MCF 10A (cell line): ENCODE results near the gene C5orf46. TPM values are rescaled to one million over a fixed set of nuclear protein-coding genes. Genes with fewer than 3 reads are reported as not detected.

Source experiments
- BruUV-seq: library from RNA; stranded (reverse); fragments of 400-500 nt; replicated peaks from 2 replicates; lab custom pipeline; 2021; lab: Mats Ljungman, UMichigan
- CTCF ChIA-PET: fragments of 300-600 bp; sonication (Branson Sonifier 250); formaldehyde crosslinking; extraction: SDS; loops from one replicate; lab custom pipeline; 2021; ENCODE audit warnings: antibody characterized with exemption, inconsistent platforms; lab: Yijun Ruan, JAX
- POLR2A ChIA-PET: fragments of 300-600, 350-650 bp; sonication (Branson Sonifier 250); formaldehyde crosslinking; extraction: SDS; loops from one replicate; lab custom pipeline; 2020; ENCODE audit warnings: antibody characterized with exemption, inconsistent platforms; lab: Yijun Ruan, JAX
- DNase-seq: peaks from one replicate; pipeline ENCODE4 v3.0.0-alpha.2; 2018; ENCODE audit not compliant: unreplicated experiment
- H3K27ac Mint-ChIP-seq: one replicate; pipeline ENCODE4 v1.8.0; 2022; ENCODE audit warnings: mild to moderate bottlenecking, low read depth, mixed read lengths; ENCODE audit not compliant: unreplicated experiment
- H3K27me3 Mint-ChIP-seq: one replicate; pipeline ENCODE4 v1.8.0; 2022; ENCODE audit warnings: mixed read lengths; ENCODE audit not compliant: insufficient read depth, unreplicated experiment
- H3K36me3 Mint-ChIP-seq: one replicate; pipeline ENCODE4 v1.8.0; 2022; ENCODE audit warnings: mild to moderate bottlenecking, moderate library complexity, mixed read lengths; ENCODE audit not compliant: insufficient read depth, unreplicated experiment
- H3K4me1 Mint-ChIP-seq: one replicate; pipeline ENCODE4 v1.8.0; 2022; ENCODE audit warnings: mixed read lengths; ENCODE audit not compliant: insufficient read depth, unreplicated experiment
- H3K4me3 Mint-ChIP-seq: one replicate; pipeline ENCODE4 v1.8.0; 2022; ENCODE audit warnings: mild to moderate bottlenecking, moderate library complexity, mixed read lengths; ENCODE audit not compliant: unreplicated experiment
- H3K9me3 Mint-ChIP-seq: one replicate; pipeline ENCODE4 v1.8.0; 2022; ENCODE audit warnings: mixed read lengths; ENCODE audit not compliant: unreplicated experiment
- intact Hi-C: fragments of 100-400 bp; cut with micrococcal nuclease; formaldehyde crosslinking; loops from 2 replicates; pipeline ENCODE4 v1.14.1; 2022
- total RNA-seq: library from RNA; stranded (reverse); gene quantifications from 2 replicates; pipeline ENCODE4 v1.2.3, GENCODE V29; 2022
- TF ChIP-seq, protein P1 (sequence below): fragments of 200-600 bp; IDR thresholded peaks from one replicate; pipeline ENCODE4 v1.8.0; 2022; ENCODE audit warnings: antibody characterized with exemption, mild to moderate bottlenecking; ENCODE audit not compliant: unreplicated experiment

C5orf46 gene
- total RNA-seq, 1 experiment from 2014 or later, result 5.7 TPM

DNA sequence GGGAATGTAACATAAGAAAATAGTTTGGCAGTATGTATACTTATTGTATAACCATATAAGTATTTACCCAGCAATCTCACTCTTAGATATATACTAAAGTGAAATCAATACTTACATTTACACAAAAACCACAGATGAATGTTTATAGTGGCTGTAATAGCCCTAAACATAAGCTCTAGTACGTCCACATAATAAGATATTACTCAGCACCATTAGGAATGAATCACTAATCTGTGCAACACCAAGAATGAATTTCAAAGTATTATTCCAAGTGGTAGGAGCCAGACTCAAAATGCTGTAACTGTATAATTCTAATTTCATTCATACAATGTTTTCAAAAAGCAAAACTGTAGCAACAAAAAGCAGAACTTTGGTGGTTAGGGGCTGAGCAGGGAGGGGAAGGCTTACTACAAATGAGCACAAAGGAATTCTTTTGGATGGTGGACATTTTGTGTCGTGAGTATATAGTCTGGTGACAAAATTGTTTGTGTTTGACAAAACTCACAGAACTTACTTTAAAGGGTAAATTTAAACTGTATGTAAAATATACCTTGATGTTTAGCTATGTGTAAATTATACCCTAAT, 11.9 kb upstream of the C5orf46 start:
- Mint-ChIP-seq H3K36me3 (no peaks in the 10 kb centered on the region), H3K27me3 (no peaks in the 10 kb centered on the region), H3K4me1 (peaks cover 37% of the 10 kb centered on the region), H3K4me3 (no peak overlapping the region), H3K27ac (peak overlapping the region; percentile 56), H3K9me3 (no peaks in the 10 kb centered on the region)
- POLR2A ChIA-PET, result interaction anchor here (0.9 to 2.4 kb wide), 7 partner anchors 8 to 31 kb away, joined by 3 to 10 read pairs (median 5); partner anchors contain the start of gene C5orf46
- DNase-seq, result peak; percentile 39
- TF ChIP-seq, protein P1, sequence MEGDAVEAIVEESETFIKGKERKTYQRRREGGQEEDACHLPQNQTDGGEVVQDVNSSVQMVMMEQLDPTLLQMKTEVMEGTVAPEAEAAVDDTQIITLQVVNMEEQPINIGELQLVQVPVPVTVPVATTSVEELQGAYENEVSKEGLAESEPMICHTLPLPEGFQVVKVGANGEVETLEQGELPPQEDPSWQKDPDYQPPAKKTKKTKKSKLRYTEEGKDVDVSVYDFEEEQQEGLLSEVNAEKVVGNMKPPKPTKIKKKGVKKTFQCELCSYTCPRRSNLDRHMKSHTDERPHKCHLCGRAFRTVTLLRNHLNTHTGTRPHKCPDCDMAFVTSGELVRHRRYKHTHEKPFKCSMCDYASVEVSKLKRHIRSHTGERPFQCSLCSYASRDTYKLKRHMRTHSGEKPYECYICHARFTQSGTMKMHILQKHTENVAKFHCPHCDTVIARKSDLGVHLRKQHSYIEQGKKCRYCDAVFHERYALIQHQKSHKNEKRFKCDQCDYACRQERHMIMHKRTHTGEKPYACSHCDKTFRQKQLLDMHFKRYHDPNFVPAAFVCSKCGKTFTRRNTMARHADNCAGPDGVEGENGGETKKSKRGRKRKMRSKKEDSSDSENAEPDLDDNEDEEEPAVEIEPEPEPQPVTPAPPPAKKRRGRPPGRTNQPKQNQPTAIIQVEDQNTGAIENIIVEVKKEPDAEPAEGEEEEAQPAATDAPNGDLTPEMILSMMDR, result no peak
- no TSS peak for BruUV-seq
- intact Hi-C loops, result no loop called here
- CTCF ChIA-PET, result interaction anchor here (0.5 to 2.0 kb wide), 12 partner anchors 8 to 458 kb away, joined by 3 to 15 read pairs (median 4); no protein-coding TSS in a partner anchor

DNA sequence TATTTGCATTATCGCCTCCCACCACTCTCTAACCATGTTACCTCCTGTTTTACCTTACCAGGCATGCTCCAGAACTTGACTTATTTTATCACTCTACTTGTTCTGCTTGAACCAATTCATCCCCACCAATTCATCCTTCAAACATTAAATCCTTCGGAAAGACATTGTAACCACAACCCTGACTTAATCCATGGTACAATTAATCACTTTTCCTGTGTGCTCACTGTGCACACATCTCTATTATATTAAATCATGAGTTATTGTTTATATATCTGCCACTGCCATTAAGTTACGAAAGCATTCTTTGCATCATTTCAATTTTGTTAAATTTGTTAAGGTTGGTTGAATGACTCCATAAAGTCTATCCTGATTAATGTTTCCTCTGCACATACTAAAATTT, 7.4 kb upstream of the C5orf46 start:
- ChIA-PET POLR2A (no interaction called here), CTCF (no interaction called here)
- no TSS peak for BruUV-seq
- H3K4me3 Mint-ChIP-seq, result no peak overlapping the region
- H3K36me3 Mint-ChIP-seq, result no peaks in the 10 kb centered on the region
- peak overlapping the region; percentile 80 for H3K27ac Mint-ChIP-seq
- H3K4me1 Mint-ChIP-seq, result peaks cover 53% of the 10 kb centered on the region
- no peaks in the 10 kb centered on the region for H3K9me3 Mint-ChIP-seq
- DNase-seq, result peak; percentile 62
- intact Hi-C loops, result no loop called here
- TF ChIP-seq, protein P1, result no peak
- no peaks in the 10 kb centered on the region for H3K27me3 Mint-ChIP-seq

DNA sequence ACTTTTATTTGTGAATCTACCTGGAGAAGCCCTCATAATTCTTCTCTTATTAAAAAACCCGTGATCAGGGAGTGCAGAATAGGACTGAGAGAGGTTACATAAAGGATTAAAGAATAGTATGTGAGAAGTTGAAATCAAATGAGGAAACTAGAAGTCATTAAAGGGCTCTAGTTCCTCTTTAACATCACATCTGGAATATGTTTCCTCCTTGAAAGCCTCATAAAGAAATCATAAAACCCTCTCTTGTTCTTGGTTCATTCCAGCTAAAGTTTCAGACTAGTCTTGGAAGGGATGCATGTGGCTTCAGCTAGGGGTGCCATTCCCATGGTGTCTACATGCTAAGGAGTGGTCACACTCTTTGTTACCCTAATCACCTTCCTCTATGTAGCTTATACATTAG, 5.7 kb upstream of the C5orf46 start:
- TF ChIP-seq, protein P1, result no peak
- H3K36me3 Mint-ChIP-seq, result no peaks in the 10 kb centered on the region
- no peak for DNase-seq
- CTCF ChIA-PET, result interaction anchor here (0.7 to 4.5 kb wide), 10 partner anchors 11 to 1041 kb away, joined by 3 to 47 read pairs (median 4); no protein-coding TSS in a partner anchor
- no TSS peak for BruUV-seq
- H3K27me3 Mint-ChIP-seq, result no peaks in the 10 kb centered on the region
- intact Hi-C loops, result no loop called here
- H3K9me3 Mint-ChIP-seq, result no peaks in the 10 kb centered on the region
- H3K27ac Mint-ChIP-seq, result peak overlapping the region; percentile 80
- POLR2A ChIA-PET, result interaction anchor here (0.5 to 1.9 kb wide), 5 partner anchors 9 to 159 kb away, joined by 3 to 6 read pairs (median 3); no protein-coding TSS in a partner anchor
- peaks cover 36% of the 10 kb centered on the region for H3K4me1 Mint-ChIP-seq
- no peak overlapping the region for H3K4me3 Mint-ChIP-seq

DNA sequence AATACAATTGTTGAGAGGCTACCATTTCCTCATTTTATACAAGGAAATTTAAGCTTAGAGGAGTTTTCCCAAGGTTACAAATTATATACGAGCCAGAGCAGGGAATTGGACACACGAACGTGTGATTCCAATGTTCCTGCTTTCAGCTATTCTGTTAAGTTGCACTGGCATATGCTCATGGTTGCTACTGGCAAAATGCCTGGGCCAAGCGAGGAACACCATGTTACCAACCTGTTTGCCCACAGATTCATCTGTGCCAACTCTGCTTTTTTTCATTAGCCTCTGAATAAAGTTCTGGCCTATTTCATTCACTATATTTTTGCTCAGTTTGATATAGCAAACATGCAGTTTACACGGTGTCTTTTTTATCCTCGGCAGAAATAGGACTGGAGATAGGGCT, 5.1 kb upstream of the C5orf46 start:
- Mint-ChIP-seq H3K4me1 (peaks cover 42% of the 10 kb centered on the region), H3K36me3 (no peaks in the 10 kb centered on the region), H3K4me3 (peak overlapping the region; percentile 34), H3K27me3 (no peaks in the 10 kb centered on the region), H3K27ac (peak overlapping the region; percentile 80), H3K9me3 (no peaks in the 10 kb centered on the region)
- intact Hi-C loops, result no loop called here
- TF ChIP-seq, protein P1, result no peak
- BruUV-seq, result no TSS peak
- ChIA-PET POLR2A (interaction anchor here (0.5 to 1.9 kb wide), 6 partner anchors 9 to 160 kb away, joined by 3 to 6 read pairs (median 4); no protein-coding TSS in a partner anchor), CTCF (interaction anchor here (0.6 to 4.5 kb wide), 16 partner anchors 10 to 1219 kb away, joined by 3 to 47 read pairs (median 4); no protein-coding TSS in a partner anchor)
- DNase-seq, result peak; percentile 84
